ENCODE measurements around the gene AFAP1. TPM values are rescaled to one million over a fixed set of nuclear protein-coding genes. Genes with fewer than 3 reads are reported as not detected.

The AFAP1 gene
- total RNA-seq, 5 donors from 2014 or later (not counting 1 experiment from before 2014, with no cell fraction given) = 4.8 to 34.8 (median 20.3) TPM

DNA sequence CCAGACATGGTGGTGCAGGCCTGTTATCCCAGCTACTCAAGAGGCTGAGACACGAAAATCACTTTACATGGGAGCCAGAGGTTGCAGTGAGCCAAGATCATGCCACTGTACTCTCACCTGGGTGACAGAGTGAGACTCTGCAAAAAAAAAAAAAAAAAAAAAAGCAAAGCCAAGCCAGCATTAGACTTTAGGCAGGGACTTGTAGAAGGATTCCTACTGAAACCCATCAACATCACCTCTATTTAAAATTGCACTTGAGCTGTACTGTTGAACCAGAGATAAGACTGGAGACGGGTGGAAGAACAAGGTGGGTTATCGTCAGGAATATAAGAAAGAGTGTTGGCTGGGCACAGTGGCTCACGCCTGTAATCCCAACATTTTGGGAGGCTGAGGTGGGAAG, 15.7 kb upstream of the AFAP1 start:
- H3K4me3 Mint-ChIP-seq = no peak overlapping the region
- DNase-seq = no peak
- no peak overlapping the region for H3K27ac Mint-ChIP-seq
- H3K36me3 ChIP-seq (ENCODE audit: control insufficient read depth in 2 of 2, extremely low read depth in 1 of 2, insufficient read depth in 1 of 2, low read length in 1 of 2) = no peaks in the 10 kb centered on the region
- POLR2A ChIA-PET = no interaction called here
- ATAC-seq (replicated peaks in 1 of 4) = no peak
- no peak overlapping the region for H3K27ac ChIP-seq (ENCODE audit: low read length)
- H3K9me3 ChIP-seq = no peaks in the 10 kb centered on the region
- peaks cover 0 to 5% of the 10 kb centered on the region in 2 experiments for H3K4me1 ChIP-seq (ENCODE audit: control insufficient read depth in 1 of 2, extremely low read depth in 1 of 2, insufficient read depth in 2 of 2, low read length in 2 of 2)
- peaks cover 0 to 7% of the 10 kb centered on the region in 2 experiments for H3K27me3 ChIP-seq (replicated peaks in 1 of 2; ENCODE audit: control insufficient read depth in 2 of 2, extremely low read depth in 1 of 2, insufficient read depth in 2 of 2, low read length in 1 of 2)
- no peak overlapping the region for H3K4me3 ChIP-seq (ENCODE audit: control insufficient read depth in 1 of 2, extremely low read depth in 1 of 2, low read length in 1 of 2)
- no peaks in the 10 kb centered on the region for H3K36me3 Mint-ChIP-seq
- peaks cover 0 to 3% (median 1%) of the 10 kb centered on the region in 3 donors for H3K4me1 Mint-ChIP-seq
- CTCF ChIA-PET = no interaction called here
- no CpG with 5 or more reads among the region's 4 CpGs for WGBS (ENCODE audit: insufficient coverage)
- H3K9me3 Mint-ChIP-seq = peaks cover 0 to 9% (median 0%) of the 10 kb centered on the region in 3 donors
- peaks cover 0 to 13% of the 10 kb centered on the region in 2 donors for H3K27me3 Mint-ChIP-seq

DNA sequence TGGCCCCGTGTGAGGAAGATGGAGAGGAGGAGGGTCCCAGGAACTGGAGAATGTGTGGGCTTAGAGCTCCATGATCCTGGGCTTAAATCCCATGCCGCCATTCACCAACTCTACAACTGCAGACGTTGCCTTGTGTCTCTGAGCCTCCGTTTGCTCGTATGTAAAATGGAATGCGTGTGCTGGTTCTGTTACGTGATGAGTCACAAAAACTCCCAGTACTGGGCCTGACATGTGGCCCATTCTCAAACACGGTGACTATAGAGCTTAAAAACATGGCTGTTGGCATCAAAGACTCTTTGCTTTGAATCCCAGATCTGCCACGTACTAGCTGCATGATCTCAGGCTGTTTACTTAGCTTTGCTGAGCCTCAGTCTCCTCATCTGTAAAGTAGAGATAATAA, 13.0 kb upstream of the AFAP1 start:
- no peaks in the 10 kb centered on the region for H3K36me3 Mint-ChIP-seq
- H3K27ac Mint-ChIP-seq = no peak overlapping the region
- peaks cover 0 to 9% (median 0%) of the 10 kb centered on the region in 3 donors for H3K9me3 Mint-ChIP-seq
- 93% methylated on average over 8 of the region's 9 CpGs for WGBS (ENCODE audit: insufficient coverage)
- no peak overlapping the region for H3K4me3 Mint-ChIP-seq
- peaks cover 7 to 16% (median 10%) of the 10 kb centered on the region in 3 donors for H3K4me1 Mint-ChIP-seq
- H3K36me3 ChIP-seq (ENCODE audit: control insufficient read depth in 2 of 2, extremely low read depth in 1 of 2, insufficient read depth in 1 of 2, low read length in 1 of 2) = no peaks in the 10 kb centered on the region
- H3K27ac ChIP-seq (ENCODE audit: low read length) = no peak overlapping the region
- no peaks in the 10 kb centered on the region for H3K9me3 ChIP-seq
- no peak for DNase-seq
- ChIA-PET POLR2A (interaction anchor here in 1 of 2 donors (0.6 kb wide), 1 partner anchor 1125 kb away, joined by 5 read pairs; no protein-coding TSS in a partner anchor), CTCF (interaction anchor here in 1 of 2 donors (0.7 to 1.0 kb wide), 2 partner anchors 9 to 17 kb away, joined by 3 to 4 read pairs; no protein-coding TSS in a partner anchor)
- H3K4me3 ChIP-seq (ENCODE audit: control insufficient read depth in 1 of 2, extremely low read depth in 1 of 2, low read length in 1 of 2) = no peak overlapping the region
- peaks cover 0 to 15% of the 10 kb centered on the region in 2 experiments for H3K27me3 ChIP-seq (replicated peaks in 1 of 2; ENCODE audit: control insufficient read depth in 2 of 2, extremely low read depth in 1 of 2, insufficient read depth in 2 of 2, low read length in 1 of 2)
- no peak for ATAC-seq (replicated peaks in 1 of 4)
- peaks cover 4 to 25% of the 10 kb centered on the region in 2 donors for H3K27me3 Mint-ChIP-seq
- peaks cover 0 to 5% of the 10 kb centered on the region in 2 experiments for H3K4me1 ChIP-seq (ENCODE audit: control insufficient read depth in 1 of 2, extremely low read depth in 1 of 2, insufficient read depth in 2 of 2, low read length in 2 of 2)

DNA sequence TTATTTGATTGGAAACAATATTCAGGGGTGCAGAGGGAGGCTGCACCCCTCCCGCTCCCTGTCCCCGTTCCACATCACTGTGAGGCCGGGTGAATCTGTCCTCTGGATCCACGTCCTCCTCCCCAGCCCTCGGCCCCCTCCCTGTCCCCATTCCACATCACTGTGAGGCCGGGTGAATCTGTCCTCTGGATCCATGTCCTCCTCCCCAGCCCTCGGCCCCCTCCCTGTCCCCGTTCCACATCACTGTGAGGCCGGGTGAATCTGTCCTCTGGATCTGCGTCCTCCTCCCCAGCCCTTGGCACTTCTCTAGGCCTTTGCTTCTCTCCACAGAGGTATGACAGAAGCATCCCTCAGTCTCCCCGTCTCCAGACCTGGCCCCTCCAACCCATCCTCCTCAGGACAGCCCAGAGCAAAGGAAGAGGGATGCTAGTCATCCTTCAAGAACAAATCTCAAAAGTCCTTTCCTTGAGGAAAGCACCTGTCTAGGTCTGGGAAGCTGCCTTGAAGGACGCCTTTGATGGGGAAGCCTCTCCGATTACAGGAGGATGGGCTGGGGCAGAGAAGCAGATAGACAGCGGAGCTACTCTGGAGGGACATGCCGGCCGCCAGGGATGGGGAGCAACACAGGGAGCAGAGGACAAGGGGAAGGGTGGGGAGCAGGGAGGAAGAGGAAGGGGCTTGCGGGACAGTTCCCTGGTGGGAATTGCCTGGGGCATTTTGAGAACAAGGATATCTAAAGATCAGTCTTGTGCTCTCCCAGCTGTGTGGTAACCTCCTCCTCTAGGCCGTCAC, 10.8 kb upstream of the AFAP1 start:
- Mint-ChIP-seq H3K4me1 (peaks cover 7 to 16% (median 10%) of the 10 kb centered on the region in 3 donors), H3K4me3 (no peak overlapping the region), H3K36me3 (no peaks in the 10 kb centered on the region), H3K27ac (no peak overlapping the region), H3K27me3 (peaks cover 14 to 31% of the 10 kb centered on the region in 2 donors), H3K9me3 (peaks cover 0 to 9% (median 0%) of the 10 kb centered on the region in 3 donors)
- ATAC-seq (replicated peaks in 1 of 4) (no peak), DNase-seq (no peak)
- peaks cover 0 to 5% of the 10 kb centered on the region in 2 experiments for H3K4me1 ChIP-seq (ENCODE audit: control insufficient read depth in 1 of 2, extremely low read depth in 1 of 2, insufficient read depth in 2 of 2, low read length in 2 of 2)
- no peak overlapping the region for H3K27ac ChIP-seq (ENCODE audit: low read length)
- H3K27me3 ChIP-seq (replicated peaks in 1 of 2; ENCODE audit: control insufficient read depth in 2 of 2, extremely low read depth in 1 of 2, insufficient read depth in 2 of 2, low read length in 1 of 2) = peaks cover 2 to 15% of the 10 kb centered on the region in 2 experiments
- 82% methylated on average over 15 of the region's 18 CpGs for WGBS (ENCODE audit: insufficient coverage)
- POLR2A ChIA-PET = no interaction called here
- H3K9me3 ChIP-seq = no peaks in the 10 kb centered on the region
- no peaks in the 10 kb centered on the region for H3K36me3 ChIP-seq (ENCODE audit: control insufficient read depth in 2 of 2, extremely low read depth in 1 of 2, insufficient read depth in 1 of 2, low read length in 1 of 2)
- CTCF ChIA-PET = no interaction called here
- H3K4me3 ChIP-seq (ENCODE audit: control insufficient read depth in 1 of 2, extremely low read depth in 1 of 2, low read length in 1 of 2) = no peak overlapping the region

DNA sequence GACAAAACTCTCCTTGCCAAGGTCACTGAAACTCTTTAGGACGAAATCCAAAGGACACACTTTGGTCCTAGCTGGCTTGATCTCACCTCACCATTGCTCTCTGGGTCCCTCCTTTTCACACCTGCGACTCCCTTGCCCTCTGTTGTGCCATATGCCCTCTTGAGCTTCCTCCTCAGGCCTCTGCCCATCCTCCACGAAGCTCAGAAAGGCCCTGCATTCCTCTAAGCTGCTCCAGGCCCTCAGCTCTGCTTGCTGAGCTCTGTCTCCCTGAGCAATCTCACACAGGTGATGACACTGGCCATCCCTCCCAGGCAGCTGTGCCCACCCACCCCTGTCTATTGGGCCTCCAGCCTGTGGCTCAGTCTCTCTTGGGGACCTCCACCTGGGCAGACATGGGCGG, 10.1 kb upstream of the AFAP1 start:
- peak overlapping the region in 1 of 2 donors; percentile 1 for H3K27ac Mint-ChIP-seq
- H3K9me3 Mint-ChIP-seq = peaks cover 0 to 9% (median 0%) of the 10 kb centered on the region in 3 donors
- no peak overlapping the region for H3K4me3 Mint-ChIP-seq
- WGBS (ENCODE audit: insufficient coverage) = 56% methylated on average over 3 of the region's 4 CpGs
- CTCF ChIA-PET = no interaction called here
- peaks cover 7 to 16% (median 10%) of the 10 kb centered on the region in 3 donors for H3K4me1 Mint-ChIP-seq
- POLR2A ChIA-PET = no interaction called here
- no peaks in the 10 kb centered on the region for H3K9me3 ChIP-seq
- DNase-seq = no peak
- H3K27me3 Mint-ChIP-seq = peaks cover 14 to 32% of the 10 kb centered on the region in 2 donors
- peaks cover 0 to 5% of the 10 kb centered on the region in 2 experiments for H3K4me1 ChIP-seq (ENCODE audit: control insufficient read depth in 1 of 2, extremely low read depth in 1 of 2, insufficient read depth in 2 of 2, low read length in 2 of 2)
- no peak for ATAC-seq (replicated peaks in 1 of 4)
- H3K4me3 ChIP-seq (ENCODE audit: control insufficient read depth in 1 of 2, extremely low read depth in 1 of 2, low read length in 1 of 2) = no peak overlapping the region
- no peaks in the 10 kb centered on the region for H3K36me3 ChIP-seq (ENCODE audit: control insufficient read depth in 2 of 2, extremely low read depth in 1 of 2, insufficient read depth in 1 of 2, low read length in 1 of 2)
- no peaks in the 10 kb centered on the region for H3K36me3 Mint-ChIP-seq
- H3K27ac ChIP-seq (ENCODE audit: low read length) = no peak overlapping the region
- peaks cover 2 to 15% of the 10 kb centered on the region in 2 experiments for H3K27me3 ChIP-seq (replicated peaks in 1 of 2; ENCODE audit: control insufficient read depth in 2 of 2, extremely low read depth in 1 of 2, insufficient read depth in 2 of 2, low read length in 1 of 2)

DNA sequence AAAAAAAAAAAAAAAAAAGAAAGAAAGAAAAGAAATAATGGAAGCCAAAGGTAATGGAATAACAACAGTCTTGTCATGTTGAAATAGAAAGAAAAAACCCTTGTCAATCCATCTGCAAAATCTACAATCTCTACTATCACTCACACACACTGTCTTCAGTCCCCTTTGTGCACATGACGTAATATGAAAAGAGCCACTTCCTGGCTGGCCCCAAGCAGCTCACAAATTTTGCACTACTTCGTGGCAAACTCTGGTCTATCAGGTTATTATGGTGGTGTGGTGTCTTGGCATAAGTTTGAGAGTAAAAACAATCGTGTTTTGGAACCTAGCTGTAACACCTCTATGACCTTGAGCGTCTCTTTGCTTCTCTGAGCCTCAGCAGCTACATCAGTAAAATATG, 8.3 kb upstream of the AFAP1 start:
- H3K36me3 Mint-ChIP-seq = no peaks in the 10 kb centered on the region
- peaks cover 0 to 9% (median 0%) of the 10 kb centered on the region in 3 donors for H3K9me3 Mint-ChIP-seq
- H3K4me3 Mint-ChIP-seq = no peak overlapping the region
- peak; percentile 60 to 90 (median 72) for ATAC-seq (replicated peaks in 1 of 4)
- Histone ChIP-seq H3K27ac (ENCODE audit: low read length) (no peak overlapping the region), H3K9me3 (no peaks in the 10 kb centered on the region), H3K36me3 (ENCODE audit: control insufficient read depth in 2 of 2, extremely low read depth in 1 of 2, insufficient read depth in 1 of 2, low read length in 1 of 2) (no peaks in the 10 kb centered on the region), H3K4me3 (ENCODE audit: control insufficient read depth in 1 of 2, extremely low read depth in 1 of 2, low read length in 1 of 2) (no peak overlapping the region), H3K4me1 (ENCODE audit: control insufficient read depth in 1 of 2, extremely low read depth in 1 of 2, insufficient read depth in 2 of 2, low read length in 2 of 2) (peaks cover 0 to 5% of the 10 kb centered on the region in 2 experiments), H3K27me3 (replicated peaks in 1 of 2; ENCODE audit: control insufficient read depth in 2 of 2, extremely low read depth in 1 of 2, insufficient read depth in 2 of 2, low read length in 1 of 2) (peaks cover 2 to 15% of the 10 kb centered on the region in 2 experiments)
- peaks cover 14 to 37% of the 10 kb centered on the region in 2 donors for H3K27me3 Mint-ChIP-seq
- POLR2A ChIA-PET = interaction anchor here in 1 of 2 donors (0.7 kb wide), 1 partner anchor 20 kb away, joined by 5 read pairs; no protein-coding TSS in a partner anchor
- WGBS (ENCODE audit: insufficient coverage) = 20% methylated on average over 1 of the region's 4 CpGs
- CTCF ChIA-PET = interaction anchor here in 1 of 2 donors (0.5 to 0.7 kb wide), 2 partner anchors 10 to 144 kb away, joined by 4 to 5 read pairs; no protein-coding TSS in a partner anchor
- peak in 5 of 35 experiments; percentile 22 to 60 (median 32) for DNase-seq
- peaks cover 7 to 16% (median 10%) of the 10 kb centered on the region in 3 donors for H3K4me1 Mint-ChIP-seq
- H3K27ac Mint-ChIP-seq = no peak overlapping the region

DNA sequence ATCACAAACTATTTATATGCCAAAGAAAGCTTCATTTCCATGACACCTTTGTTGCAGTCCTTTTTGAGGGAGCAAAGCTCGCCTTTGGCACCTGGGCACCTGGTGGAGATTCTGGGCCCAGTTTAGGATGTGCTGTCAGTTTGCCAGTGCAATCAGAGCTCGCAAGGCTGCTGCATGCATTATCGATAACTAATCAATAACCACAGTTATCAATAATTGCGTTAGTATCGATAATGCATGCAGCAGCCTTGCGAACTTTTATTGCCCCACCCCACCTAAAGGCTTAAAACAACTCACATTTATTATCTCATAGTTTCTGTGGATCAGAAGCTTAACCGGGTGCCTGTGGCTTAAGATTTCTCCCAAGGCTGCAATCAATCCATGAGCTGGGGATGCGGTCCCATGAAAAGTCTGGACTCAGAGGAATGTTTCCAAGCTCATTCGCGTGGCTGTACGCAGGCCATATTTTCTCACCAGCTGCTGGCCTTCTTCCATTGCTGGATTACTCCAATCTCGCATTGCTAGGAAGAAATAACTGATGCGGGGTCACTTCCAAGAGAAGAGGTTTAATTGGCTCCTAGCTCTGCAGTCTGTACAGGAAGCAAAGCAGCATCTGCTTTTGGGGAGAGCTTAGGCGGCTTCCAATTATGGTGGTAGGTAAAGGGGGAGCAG, 6.2 kb upstream of the AFAP1 start:
- ATAC-seq (replicated peaks in 1 of 4) = no peak
- POLR2A ChIA-PET = interaction anchor here (0.6 to 1.0 kb wide), 2 partner anchors 7 to 55 kb away, joined by 3 to 6 read pairs; no protein-coding TSS in a partner anchor
- CTCF ChIA-PET = interaction anchor here in 1 of 2 donors (0.7 kb wide), 1 partner anchor 81 kb away, joined by 9 read pairs; no protein-coding TSS in a partner anchor
- no peak for DNase-seq
- no peaks in the 10 kb centered on the region for H3K9me3 ChIP-seq
- Mint-ChIP-seq H3K27me3 (peaks cover 14 to 36% of the 10 kb centered on the region in 2 donors), H3K36me3 (no peaks in the 10 kb centered on the region), H3K27ac (no peak overlapping the region), H3K4me1 (peaks cover 7 to 16% (median 11%) of the 10 kb centered on the region in 3 donors), H3K4me3 (no peak overlapping the region), H3K9me3 (peaks cover 0 to 3% (median 0%) of the 10 kb centered on the region in 3 donors)
- WGBS (ENCODE audit: insufficient coverage) = 80% methylated on average over 12 of the region's 14 CpGs
- H3K36me3 ChIP-seq (ENCODE audit: control insufficient read depth in 2 of 2, extremely low read depth in 1 of 2, insufficient read depth in 1 of 2, low read length in 1 of 2) = no peaks in the 10 kb centered on the region
- H3K4me1 ChIP-seq (ENCODE audit: control insufficient read depth in 1 of 2, extremely low read depth in 1 of 2, insufficient read depth in 2 of 2, low read length in 2 of 2) = peaks cover 0 to 5% of the 10 kb centered on the region in 2 experiments
- H3K4me3 ChIP-seq (ENCODE audit: control insufficient read depth in 1 of 2, extremely low read depth in 1 of 2, low read length in 1 of 2) = no peak overlapping the region
- H3K27ac ChIP-seq (ENCODE audit: low read length) = no peak overlapping the region
- H3K27me3 ChIP-seq (replicated peaks in 1 of 2; ENCODE audit: control insufficient read depth in 2 of 2, extremely low read depth in 1 of 2, insufficient read depth in 2 of 2, low read length in 1 of 2) = peaks cover 2 to 16% of the 10 kb centered on the region in 2 experiments
